ENCODE data around the gene PRRT2.
A peak's percentile ranks its signal among the peaks of the same experiment; 100 is the strongest.
"Not testable (repeated sequence)": the region's sequence is repeated elsewhere in the genome, so short reads cannot be mapped to it uniquely, and the experiment has no call there.

The PRRT2 gene

DNA sequence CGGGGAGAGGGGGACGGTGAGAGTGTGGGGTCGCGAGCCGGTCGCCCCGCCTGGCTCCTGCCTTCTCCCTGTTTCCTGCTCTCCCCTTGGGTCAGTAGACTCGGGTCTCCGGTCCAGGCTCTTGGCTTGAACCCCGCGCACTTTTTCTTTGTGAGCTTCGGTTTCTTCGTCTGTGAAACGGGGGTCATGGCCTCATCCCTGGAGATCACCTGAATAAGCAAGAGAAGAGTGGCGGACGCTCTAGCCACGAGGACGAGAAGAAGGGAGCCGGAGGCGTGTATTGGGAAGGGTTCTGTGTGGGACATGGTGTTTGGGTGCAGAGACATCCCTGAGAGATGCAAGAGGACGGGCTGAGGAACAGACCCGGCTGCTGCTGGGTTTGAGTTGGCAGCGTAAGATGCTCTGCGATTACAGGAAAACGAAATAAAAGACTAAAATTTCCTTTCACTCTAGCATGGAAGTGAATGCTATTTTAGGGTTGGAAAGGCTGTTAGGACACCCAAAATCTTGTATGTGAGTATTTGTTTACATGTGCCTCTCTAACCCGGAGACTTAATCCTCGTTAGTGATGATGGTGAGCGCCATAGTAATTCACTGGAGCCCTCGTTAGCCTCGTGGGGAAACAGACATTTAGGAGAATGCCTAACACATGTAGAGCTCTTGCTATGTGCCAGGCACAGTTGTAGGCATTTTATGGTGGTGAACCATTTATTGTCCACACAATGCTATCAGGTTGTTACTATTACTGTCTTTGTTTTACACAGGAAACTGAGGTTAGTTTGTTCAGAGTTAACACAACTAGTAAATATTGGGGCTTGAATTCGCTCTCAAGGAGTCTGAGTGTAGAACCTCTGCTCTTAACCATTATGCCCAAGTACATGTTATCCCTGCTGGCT, 20.8 kb upstream of the PRRT2 start:
- DNase-seq: no peak

DNA sequence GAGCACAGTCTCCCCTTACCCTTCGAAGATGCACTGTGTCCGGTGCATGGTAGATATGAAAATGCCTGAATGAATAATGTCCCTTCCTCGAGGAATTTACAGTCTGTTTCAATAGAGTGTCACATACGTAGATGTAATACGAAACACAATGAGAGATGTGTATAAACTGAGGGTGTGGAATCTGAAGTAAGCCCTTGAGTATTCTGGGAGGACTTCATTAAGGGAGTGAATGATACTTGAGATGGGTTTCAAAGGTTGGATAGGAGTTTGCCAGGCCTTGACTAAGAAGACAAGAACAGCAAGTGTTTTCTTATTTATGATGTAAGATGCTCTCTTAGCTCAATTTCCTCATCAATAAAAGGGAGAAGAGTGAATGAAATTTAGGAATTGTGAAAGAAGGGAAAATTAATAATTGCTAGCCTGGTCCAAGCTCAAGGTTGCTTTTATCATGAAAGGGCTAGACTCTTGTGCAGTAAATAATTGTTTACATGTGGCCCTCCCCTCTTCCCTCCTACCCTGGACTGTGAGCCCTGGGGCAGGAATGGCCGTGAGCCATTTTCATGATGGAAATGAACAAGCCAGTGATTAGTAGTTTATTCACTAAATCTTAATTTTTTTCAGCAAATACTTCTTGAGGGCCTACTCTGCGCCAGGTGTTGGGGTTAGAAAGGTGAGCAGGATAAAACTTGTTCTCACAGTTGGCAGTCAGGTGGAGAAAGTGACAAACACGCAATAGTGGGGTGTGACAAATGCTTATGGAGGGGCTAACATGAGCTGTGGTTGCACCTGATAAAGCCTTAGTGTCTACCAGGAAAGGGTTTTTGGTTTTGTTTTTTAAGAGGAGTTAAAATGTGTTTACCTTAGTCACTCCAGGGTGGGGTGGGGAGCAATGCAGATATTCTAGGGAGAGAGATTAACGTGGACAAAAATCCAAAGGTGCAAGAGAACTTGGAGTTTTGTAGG, 19.9 kb upstream of the PRRT2 start:
- DNase-seq: no peak

DNA sequence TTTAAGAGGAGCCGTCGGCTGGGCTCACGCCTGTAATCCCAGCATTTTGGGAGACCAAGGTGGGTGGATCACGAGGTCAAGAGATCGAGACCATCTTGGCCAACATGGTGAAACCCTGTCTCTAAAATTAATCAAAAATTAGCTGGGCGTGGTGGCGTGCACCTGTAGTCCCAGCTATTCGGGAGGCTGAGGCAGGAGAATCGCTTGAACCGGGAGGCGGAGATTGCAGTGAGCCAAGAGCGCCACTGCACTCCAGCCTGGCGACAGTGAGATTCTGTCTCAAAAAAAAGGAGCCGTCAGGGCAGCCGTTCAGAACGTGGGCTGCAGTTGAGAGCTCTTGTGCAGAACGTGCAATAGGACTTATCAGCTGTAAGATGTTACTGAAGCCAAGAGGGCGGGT, 18.8 kb upstream of the PRRT2 start:
- not testable (repeated sequence) for DNase-seq

DNA sequence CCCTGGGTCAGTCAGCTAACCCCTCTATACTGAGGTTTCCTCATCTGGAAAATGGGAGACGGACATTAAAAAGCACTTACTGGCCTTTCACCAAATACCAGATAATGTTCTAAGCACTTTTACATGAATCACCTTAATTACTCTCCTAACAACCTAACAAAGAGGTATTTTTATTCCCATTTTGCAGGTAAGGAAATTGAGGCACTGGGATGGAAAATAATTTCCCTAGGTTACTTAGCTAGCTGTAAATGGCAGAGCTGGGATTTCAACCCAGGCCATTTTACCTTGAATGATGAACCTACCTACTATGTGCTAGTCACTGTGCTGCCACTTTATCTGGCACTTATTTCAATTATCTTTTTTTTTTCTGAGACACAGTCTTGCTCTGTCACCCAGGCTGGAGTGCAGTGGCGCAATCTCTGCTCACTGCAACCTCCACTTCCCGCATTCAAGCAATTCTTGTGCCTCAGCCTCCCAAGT, 17.7 kb upstream of the PRRT2 start:
- no peak for DNase-seq

DNA sequence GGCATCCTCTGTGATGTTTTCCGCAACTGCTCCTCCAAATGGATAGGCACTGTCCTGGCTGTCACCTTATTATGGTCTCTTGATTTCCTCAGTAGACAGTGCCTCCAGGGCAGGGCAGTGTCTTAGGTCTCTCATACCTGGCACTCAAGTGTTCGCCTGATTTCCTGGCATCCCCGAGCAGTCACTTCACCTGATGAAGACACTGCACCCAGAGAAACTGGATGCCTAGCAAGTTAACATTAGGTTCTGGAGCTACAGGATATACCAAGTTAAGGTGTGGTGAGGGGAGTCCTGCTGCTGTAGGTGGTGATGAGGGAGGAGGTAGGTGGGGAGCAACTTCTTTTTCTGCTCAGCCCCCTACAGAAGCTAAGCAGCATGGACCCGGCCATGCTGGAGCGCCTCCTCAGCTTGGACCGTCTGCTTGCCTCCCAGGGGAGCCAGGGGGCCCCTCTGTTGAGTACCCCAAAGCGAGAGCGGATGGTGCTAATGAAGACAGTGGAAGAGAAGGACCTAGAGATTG, 9.5 kb upstream of the PRRT2 start:
- no peak for DNase-seq

DNA sequence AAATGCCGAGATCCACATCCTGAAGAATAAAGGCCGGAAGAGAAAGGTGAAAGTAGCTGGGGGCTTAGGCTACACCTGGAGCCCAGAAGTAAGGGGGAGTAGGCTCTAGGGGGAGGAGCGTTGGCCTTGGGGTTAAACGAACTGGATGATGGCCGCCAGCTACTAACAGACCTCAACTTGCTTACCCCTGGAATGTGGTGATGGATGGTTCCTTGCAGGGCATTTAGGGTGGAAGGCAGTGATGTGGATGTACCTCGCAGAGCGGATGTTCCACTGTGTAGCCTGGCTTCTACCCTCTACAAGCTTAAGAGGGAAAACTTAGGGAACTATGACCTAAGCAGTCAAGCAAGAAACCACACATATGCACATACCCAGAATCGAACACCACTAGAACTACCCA, 8.0 kb upstream of the PRRT2 start:
- no peak for DNase-seq

DNA sequence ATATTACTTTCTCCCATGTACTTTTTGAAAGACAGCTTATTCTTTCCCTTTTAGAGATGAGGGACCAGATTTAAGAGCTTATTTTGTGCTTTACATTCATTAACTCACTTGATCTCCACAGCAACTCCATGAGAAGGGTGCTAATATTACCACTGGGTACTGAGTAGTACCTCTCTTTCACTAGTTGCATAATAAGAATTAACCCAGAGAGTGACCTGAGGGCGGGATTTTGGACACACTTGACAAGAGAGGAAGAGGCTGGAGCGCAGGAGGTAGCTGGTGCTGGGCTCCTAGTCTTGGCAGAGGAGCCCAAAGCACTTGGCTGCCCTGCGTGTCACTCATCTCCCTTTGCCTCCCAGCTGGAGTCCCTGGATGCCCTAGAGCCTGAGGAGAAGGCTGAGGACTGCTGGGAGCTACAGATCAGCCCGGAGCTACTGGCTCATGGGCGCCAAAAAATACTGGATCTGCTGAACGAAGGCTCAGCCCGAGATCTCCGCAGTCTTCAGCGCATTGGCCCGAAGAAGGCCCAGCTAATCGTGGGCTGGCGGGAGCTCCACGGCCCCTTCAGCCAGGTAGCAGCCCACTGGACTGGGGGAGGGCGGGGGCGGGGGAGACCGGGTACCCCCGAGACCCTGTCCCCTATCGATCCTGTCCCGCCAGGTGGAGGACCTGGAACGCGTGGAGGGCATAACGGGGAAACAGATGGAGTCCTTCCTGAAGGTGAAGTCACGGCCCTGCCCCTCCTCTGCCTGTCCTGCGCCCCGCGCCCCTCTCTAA, 7.3 kb upstream of the PRRT2 start:
- no peak for DNase-seq

DNA sequence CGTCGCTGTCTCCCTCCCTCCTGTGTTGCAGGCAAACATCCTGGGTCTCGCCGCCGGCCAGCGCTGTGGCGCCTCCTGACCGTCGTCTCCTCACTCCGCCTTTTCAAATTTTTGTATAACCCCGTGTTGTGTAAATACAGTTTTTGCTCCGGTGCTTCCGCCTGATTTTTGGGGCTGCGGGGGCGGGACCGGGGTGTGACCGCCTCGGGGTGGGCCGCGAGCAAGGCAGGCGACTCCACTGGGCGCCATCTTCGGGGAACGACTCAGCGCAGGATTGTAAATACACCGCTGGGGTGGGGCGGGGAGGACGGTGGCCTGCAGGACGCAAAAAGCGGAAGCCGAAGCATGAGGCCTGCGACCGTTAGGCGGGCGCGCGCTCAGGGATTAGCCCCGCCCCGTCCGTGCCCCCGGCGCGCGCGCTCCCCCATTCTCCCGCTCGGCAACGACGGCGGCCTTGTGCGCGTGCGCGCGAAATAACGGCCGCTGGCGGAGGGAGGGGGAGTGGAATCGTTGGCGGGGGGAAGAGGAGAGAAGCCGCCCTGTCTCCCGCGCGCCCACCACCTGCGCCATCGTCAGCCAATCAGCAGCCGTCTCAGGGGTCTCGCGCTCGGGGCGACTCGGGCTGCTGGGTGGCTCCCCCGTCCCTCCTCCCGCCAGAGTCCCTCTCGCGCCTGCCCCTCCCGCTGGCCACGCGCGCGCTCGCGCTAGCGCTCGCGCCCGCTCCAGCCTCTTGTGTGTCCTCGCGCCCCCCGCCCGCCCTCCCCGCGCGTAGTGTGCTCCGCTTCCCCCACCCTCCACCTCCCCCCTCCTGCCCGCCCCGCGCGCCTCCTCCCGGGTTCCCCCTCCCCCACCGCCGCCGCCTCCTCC, 6.5 kb upstream of the PRRT2 start:
- DNase-seq: peak; percentile 98

DNA sequence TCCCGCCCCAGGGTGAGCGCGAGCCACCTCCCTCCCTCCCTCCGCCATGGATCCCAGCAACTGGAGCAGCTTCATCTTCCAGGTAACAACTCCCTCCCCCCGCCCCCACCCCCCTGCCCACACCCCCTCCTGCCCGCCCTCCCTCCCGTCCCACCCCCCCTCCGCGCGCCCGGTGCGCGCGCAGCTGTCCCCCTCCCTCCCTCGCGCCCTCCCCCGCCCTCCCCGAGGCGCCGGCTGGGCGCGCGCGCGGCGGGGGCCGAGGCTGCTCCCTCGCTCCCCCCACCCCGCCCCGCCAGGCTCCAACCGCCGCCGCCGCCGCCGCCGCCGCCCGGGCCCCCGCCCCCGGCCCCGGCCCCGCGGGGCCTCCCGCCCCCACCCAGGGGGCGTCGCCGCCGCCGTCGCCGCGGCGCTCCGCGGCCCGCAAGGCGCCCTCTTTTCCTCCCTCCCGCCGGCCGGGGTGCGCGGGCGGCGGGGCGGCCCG, 5.9 kb upstream of the PRRT2 start, which contains the start of gene MAZ:
Gene MAZ (plus strand): TSS at position 431 of the 481 bp plus-strand sequence. CDS start 173 bp downstream, outside the sequence.
- DNase-seq: no peak

DNA sequence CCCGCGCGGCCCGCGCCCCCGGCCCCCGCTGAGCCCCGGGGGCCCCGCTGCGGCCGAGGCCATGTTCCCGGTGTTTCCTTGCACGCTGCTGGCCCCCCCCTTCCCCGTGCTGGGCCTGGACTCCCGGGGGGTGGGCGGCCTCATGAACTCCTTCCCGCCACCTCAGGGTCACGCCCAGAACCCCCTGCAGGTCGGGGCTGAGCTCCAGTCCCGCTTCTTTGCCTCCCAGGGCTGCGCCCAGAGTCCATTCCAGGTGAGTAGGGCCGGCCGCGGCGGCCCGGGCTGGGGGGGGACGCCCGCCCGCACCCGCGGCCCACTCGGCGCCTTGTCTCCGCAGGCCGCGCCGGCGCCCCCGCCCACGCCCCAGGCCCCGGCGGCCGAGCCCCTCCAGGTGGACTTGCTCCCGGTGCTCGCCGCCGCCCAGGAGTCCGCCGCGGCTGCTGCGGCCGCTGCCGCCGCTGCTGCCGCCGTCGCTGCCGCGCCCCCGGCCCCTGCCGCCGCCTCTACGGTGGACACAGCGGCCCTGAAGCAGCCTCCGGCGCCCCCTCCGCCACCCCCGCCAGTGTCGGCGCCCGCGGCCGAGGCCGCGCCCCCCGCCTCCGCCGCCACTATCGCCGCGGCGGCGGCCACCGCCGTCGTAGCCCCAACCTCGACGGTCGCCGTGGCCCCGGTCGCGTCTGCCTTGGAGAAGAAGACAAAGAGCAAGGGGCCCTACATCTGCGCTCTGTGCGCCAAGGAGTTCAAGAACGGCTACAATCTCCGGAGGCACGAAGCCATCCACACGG, 5.2 kb upstream of the PRRT2 start:
- DNase-seq: peak; percentile 74

DNA sequence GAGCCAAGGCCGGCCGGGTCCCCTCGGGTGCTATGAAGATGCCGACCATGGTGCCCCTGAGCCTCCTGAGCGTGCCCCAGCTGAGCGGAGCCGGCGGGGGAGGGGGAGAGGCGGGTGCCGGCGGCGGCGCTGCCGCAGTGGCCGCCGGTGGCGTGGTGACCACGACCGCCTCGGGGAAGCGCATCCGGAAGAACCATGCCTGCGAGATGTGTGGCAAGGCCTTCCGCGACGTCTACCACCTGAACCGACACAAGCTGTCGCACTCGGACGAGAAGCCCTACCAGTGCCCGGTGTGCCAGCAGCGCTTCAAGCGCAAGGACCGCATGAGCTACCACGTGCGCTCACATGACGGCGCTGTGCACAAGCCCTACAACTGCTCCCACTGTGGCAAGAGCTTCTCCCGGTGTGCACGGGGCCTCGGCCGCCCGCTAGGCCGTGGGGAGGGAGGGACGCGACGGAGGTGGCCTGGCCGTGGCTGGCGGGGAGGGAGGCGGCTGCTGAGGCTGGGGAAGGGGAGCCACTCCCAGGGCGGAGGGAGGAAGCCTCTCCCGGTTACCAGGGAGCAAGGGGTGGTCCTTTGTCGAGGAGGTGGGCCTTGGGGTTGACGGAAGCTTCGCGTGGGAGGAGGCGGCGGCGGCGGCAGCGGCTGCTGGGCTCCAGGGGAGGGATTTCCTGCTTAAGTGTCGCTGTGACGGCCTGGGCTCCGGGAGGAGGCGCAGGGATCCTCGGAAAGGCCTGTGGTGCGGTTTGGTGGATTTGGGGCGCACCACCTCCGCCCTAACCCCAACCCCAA, 4.4 kb upstream of the PRRT2 start:
- DNase-seq: peak; percentile 89

DNA sequence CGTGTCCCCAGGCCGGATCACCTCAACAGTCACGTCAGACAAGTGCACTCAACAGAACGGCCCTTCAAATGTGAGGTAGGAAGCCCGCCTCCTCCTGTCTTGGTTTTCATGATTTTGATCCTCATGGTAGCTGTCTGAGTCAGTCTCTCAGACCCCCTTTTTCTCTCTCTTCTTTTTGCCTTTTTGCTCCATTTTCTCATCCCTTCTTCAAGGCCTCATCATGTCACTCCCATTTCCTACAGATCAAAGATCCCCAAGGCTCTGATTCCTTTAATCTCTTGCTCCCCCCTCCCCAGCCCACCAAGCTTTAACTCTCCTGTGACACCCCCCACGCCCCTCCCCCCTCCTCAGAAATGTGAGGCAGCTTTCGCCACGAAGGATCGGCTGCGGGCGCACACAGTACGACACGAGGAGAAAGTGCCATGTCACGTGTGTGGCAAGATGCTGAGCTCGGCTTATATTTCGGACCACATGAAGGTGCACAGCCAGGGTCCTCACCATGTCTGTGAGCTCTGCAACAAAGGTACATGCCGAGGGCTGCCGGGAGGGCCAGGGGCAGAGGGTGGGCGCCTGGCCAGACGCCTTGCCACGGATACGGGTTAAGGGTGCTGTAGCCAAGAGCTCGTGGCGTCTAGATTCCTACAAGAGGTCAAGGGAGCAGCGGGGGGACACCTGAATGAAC, 3.6 kb upstream of the PRRT2 start:
- DNase-seq: no peak

DNA sequence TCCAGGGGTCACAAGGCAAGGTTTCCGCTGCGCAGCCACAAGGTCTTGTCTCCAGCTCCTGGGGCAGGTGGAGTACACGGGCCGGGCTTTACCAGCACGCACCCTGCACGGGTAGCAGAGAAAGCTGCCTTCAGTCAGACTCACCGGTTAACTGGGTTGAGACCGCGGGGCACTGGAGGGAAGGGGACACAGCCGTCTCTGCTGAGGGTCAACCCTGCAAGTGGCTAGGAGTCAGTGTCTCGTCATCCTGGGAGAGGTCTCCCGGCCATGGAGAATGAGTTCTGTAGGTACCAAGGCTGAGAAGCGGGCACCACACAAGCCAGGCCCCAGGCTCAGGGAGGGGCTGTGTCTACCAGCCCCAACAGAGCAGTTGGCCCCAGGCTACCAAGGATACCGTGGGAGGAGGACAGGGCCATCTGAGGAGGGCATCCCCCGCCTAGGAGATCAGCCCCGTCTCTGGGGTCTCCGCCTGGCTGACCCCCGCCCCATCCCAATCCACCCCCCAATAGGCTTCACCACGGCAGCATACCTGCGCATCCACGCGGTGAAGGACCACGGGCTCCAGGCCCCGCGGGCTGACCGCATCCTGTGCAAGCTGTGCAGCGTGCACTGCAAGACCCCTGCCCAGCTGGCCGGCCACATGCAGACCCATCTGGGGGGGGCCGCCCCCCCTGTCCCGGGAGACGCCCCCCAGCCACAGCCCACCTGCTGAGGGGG, 2.8 kb upstream of the PRRT2 start:
- no peak for DNase-seq

DNA sequence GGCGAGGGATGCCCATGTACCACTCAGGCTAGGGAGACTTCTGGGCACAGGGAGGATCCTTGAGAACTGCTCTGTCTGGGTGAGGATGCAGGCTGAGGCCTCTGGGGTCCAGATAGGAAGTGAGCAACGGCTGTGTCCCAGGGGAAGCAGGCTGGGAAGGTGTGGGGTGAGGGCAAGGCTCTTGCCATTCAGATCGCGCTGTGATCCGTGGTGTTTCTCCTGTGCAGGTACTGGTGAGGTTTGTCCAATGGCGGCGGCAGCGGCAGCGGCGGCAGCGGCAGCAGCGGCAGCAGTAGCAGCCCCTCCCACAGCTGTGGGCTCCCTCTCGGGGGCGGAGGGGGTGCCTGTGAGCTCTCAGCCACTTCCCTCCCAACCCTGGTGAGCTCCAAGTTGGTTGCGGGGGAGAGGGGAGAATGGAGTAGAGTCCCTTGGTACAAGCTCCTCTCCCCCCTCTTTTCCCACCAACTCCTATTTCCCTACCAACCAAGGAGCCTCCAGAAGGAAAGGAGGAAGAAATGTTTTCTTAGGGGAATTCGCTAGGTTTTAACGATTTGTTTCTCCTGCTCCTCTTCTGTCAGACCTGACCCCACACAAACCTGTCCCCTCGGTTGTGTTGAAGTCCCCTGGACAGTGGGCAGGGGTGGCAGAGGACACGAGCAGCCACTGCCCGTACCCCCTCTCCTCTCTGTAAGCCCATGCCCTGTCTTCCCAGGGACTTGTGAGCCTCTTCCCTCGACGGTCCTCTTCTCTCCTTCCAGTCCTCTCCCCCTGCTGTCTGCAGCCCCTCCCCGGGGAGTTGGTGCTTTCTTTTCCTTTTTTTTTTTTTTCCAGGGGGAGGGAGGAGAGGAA, 1.9 kb upstream of the PRRT2 start:
- DNase-seq: no peak

DNA sequence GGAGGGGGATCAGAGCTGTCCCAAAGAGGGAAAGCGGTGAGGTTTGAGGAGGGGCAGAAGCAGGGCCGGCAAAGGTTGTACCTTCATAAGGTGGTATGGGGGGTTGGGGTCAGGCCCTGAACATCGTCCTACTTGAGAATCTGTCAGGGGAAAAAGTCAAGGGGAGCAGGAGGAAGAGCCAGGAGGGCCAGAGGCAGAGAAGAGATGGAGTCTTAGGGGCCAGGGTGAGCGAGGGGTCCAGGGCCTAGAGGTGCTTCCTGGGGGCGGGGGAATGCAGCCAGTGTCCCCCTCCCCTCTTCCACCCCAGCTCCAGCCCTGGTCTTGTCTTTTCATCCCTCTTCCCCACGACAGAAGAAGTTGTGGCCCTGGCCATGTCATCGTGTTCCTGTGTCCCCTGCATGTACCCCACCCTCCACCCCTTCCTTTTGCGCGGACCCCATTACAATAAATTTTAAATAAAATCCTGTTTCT, 1.3 kb upstream of the PRRT2 start:
- DNase-seq: no peak

DNA sequence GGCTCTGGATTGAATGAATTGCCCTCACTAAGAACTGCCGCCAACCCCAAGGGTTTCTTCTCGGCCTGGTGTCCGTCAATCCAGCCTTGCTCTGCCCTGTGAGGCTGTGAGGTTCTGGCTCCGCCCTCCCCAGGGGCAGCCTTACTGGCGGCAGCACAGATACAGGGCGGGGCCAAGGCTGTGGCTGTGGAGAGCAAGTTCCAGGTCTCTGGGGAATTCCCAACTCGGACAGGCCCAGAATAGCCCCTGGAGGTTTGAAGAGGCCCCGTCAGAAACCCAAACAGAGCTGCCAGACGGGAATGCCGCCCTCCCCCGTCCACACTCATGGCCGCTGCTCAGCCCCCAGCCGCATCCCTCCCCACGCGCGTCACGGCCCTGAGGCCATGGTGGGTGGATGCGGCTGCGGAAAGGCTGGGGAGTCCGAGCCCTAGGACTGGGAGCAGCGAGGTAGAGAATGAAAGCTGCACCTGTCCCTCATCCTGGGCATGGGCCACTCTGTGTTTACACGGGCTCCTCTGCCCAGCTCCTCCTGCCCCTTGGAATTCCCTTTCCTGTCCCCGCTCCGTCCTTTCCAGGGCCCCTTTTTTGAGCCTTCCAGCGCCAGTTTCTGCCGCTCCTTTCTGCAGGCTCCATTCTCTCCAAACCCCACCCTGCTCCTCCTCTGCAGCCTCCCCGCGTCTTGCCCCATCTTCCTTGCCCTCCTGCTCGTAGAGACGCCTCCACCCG, 660 bp upstream of the PRRT2 start:
- peak; percentile 74 for DNase-seq
